ENCODE measurements around the gene CYFIP2. TPM values are rescaled to one million over a fixed set of nuclear protein-coding genes. Genes with fewer than 3 reads are reported as not detected.
"Not testable (repeated sequence)": the region's sequence is repeated elsewhere in the genome, so short reads cannot be mapped to it uniquely, and the experiment has no call there.

CYFIP2 gene
- total RNA-seq, 1 donor from 2014 or later = 14.4 TPM

DNA sequence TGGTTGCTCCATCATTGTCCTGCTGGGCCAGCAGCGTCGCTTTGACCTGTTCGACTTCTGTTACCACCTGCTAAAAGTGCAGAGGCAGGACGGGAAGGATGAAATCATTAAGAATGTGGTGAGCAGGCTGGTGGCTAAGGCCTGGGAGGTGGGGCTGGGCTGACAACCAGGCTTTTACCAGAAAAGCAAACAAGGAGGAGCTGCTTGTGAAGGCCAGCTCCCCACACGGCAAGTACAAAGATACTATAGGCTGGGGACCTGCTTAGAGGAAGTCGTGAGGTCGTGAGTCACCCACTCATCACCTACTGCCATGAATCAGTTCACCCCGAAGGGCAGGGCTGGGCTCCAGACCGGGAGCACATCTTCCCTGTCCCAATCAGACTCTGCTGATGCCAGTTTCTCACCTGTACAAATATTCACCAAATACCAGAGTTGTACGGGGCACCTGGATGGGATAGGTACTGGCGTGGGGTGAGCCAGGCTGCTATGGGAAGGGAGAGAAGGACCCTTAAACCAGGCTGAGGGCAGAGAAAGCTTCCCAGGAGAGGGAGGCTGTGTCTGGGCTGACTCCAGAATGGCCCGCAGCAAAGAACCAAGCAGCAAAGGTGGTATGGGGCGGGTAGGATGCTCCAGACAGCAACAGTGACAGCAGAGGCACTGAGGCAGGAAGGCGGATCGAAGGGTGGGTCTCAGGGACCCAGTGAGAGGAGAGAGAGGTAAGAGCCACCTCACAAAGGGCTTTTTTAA, 124.8 kb downstream of the CYFIP2 start:
- no peak for DNase-seq

DNA sequence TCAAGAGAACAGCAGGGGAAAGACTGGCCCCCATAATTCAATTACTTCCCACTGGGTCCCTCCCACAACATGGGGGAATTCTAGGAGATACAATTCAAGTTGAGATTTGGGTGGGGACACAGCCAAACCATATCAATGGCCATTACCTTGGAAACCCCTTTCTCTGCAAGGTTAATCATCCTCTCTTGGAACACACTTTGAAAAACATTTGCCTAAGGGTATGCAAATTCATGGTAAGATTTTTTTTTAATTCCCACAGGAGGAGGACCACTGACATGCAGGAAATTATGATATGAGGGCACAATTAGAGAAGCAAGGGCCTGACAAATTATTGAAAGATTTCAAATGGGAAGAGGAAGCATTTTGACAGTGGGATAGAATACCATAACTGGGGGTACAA, 132.4 kb downstream of the CYFIP2 start:
- no peak for DNase-seq

DNA sequence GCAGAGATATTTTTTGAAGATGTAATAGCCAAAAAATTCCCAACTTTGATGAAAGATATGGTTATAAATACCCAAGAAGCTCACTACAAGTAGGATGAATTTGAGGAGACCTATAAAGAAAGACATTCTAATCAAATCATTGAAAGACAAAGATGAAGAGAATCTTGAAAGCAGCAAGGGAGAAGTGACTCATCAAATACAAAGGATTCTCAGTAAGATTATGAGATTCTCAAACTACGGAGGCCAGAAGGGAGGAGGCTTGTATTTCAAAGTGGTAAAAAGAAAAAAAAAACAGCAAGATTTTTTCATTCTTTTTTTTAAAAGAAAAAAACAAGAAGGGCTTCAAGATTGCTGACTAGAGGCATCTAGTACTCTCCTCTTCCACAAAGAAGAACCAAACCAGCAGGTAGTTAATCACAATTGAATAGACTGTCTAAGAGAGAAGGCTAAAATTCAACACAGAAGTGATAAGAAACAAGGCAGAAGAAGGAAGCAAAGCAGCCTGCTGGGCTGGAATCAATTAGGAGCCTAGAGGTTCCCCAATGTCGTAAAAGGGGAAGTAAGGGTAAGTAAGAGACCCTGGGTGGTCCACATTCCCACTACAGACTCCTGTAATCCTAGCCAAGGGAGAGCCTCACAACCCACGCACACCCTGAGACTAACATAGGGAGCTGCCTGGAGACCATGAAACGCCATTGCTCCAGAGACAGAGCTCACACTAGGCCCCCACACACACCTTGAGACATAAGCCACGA, 135.0 kb downstream of the CYFIP2 start:
- DNase-seq = no peak

DNA sequence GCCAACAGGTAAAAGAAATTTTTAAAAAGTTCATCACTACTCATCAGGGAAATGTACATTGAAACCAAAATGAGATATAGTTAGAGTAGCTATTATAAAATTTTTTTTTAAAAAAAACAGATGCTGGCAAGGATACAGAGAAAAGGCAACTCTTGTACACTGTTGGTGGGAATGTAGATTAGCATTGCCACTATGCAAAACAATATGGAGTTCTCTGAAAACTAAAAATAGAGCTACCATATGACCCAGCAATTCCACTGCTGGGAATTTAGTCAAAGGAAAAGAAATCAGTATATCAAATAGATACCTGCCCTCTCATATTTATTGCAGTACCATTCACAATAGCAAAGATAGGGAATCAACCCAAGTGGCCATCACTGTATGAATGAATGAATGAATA, 149.9 kb downstream of the CYFIP2 start:
- DNase-seq = no peak

DNA sequence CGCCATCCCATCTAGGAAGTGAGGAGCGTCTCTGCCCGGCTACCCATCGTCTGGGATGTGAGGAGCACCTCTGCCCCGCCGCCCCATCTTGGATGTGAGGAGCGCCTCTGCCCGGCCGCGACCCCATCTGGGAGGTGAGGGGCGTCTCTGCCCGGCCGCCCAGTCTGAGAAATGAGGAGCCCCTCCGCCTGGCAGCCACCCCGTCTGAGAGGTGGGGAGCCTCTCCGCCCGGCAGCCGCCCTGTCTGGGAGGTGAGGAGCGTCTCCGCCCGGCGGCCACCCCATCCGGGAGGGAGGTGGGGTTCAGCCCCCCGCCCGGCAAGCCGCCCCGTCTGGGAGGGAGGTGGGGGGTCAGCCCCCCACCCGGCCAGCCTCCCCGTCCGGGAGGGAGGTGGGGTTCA, 153.6 kb downstream of the CYFIP2 start:
- DNase-seq = not testable (repeated sequence)

DNA sequence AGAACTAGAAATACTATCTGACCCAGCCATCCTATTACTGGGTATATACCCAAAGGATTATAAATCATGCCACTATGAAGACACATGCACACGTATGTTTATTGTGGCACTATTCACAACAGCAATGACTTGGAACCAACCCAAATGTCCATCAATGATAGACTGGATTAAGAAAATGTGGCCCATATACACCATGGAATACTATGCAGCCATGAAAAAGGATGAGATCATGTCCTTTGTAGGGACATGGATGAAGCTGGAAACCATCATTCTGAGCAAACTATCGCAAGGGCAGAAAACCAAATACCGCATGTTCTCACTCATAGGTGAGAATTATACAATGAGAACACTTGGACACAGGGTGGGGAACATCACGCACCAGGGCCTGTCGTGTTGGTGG, 164.0 kb downstream of the CYFIP2 start:
- DNase-seq = not testable (repeated sequence)

DNA sequence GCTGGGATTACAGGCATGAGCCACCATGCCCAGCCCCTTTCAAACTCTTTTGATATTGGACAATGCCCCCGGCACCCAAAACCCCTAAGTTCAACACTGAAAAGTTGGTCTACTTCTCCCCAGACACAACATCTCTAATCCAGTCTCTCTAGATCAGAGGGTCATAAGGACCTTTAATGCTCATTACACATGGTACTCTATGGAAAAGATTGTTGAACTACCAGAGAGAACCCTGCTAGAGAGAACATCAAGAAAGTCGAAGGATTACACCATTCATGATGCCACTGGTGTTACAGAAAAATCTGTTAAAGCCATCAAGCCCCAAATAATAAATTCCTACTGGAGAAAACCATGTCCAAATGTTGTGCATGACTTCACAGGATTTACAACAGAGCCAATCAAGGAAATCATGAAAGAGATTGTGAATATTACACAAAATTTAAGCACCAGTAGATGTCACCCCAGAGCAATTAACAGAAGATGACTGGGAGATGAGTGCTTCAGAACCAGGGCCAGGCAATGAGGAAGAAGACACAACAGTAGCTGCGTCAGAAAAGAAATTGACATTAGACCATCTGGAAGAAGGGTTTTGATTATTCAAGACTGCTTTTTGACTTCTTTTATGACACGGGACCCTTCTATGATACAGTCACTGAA, 165.7 kb downstream of the CYFIP2 start:
- peak; percentile 37 for DNase-seq

DNA sequence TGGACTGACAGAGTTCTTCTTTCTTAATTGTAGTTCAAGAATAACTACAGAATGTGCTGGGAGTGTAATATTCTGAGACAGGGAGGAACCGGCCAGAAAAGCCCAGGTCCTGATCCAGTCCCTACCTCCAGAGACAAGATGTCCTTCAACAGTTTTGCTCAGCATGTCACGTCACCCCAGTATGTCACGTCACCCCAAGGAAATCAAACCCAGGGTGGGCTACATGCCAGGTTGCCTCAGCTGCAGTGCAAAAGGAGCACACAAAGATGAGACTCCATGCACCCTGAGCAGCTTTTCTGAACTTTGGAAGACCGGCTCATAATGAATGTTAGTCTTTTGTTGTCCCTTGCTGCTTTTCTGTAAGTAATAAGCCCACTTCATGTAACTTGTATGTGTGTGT, 168.2 kb downstream of the CYFIP2 start:
- no peak for DNase-seq

DNA sequence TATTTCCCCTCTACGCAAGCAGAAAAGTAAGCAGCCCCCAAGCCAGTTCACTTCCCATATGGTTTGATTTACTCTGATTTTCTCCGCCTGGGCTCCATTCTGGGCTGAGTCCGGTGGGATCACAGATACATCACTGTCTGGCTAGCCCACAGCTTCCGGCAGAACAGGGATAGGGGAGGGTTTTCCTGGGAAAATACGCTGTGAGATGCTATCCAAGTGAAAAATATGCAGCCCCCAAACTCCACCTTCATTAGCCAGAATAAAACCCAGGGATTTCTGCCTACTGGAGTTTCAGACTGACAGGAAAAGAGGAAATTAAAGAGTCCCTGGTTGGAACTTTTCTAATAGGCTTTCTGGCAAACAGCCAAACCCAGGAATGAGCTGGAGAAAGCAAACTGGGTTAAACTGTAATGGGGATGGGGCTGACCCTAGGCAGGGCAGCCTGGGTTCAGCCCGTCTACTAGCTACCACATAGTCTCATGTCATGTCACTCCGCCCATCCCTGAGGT, 177.2 kb downstream of the CYFIP2 start:
- peak; percentile 56 for DNase-seq

DNA sequence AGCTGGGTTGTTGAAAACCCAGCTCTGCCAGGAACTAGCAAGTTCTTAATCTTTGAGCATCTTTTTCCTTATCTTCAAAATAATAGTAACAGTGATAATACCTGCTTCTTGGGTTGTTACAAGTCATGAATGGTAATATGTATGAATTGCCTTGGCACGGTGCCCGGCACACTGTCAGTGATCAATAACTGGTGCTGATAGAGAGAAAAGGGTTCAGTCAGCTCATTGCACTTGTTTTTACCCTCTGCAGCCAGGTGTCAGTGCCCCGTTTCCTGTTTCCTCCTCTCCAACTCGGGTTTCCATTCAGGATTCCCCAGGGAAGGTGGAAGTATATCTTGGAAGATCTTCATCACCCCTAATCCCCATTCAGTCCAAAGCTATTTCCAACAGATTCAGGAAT, 178.3 kb downstream of the CYFIP2 start:
- DNase-seq = no peak

Other genes with a start within 250 kb of the CYFIP2 start
- gene HAVCR1, start 207.0 kb upstream of the CYFIP2 start, total RNA-seq = 0.30 TPM
- 8.1 TPM for gene HAVCR2, start 157.1 kb upstream of the CYFIP2 start, total RNA-seq
- gene MED7, start 123.3 kb upstream of the CYFIP2 start, total RNA-seq = 10.7 TPM
- not detected for gene GARIN3, start 99.9 kb upstream of the CYFIP2 start, total RNA-seq
- 1.3 TPM for gene ITK, start 85.3 kb upstream of the CYFIP2 start, total RNA-seq
- gene NIPAL4, start 194.1 kb downstream of the CYFIP2 start, total RNA-seq = 11.9 TPM

All from skin of body (tissue), 2 donors.